ENCODE measurements around the gene ACHE.

Gene ACHE

GRCh38 chr7:100896732-100897608, 1.3 kb upstream of the ACHE start:
- DNase-seq: peak; percentile 29 to 47

DNA sequence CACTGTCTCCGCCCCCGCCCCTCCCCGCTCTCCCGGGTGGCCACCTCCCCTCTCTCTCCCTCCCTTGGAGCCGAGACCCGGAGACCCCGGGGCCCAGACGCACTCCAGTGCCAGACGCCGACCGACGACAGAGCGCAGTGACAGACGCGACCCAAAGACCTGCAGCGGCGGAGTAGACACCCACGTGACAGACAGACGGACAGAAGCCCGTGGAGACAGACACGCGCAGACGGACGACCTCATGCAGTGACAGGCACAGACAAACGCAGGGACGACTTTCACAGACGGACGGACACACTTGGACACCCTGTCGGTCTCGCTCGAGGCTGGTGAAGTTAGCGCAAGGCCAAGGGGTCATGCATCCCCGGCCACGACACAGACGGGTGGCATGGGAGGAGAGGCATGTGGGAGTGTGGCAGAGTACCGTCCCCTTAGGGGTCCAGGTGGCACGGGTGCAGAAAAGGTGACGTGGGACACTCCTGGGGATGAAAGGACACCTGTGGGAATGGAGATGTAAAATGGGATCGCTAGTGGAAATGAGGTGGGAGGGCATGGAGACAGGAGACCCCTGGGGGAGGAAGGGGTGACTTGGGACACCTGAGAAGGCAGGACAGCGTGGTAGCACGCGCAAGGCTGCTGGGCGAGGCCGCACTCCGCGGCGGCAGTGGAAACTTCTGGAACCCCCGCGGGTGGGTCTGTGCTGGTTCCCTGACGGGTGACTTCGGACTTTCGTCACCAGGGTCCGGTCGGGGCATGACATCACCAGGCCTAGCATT, 456 bp upstream of the ACHE start:
- peak; percentile 12 to 58 for DNase-seq

DNA sequence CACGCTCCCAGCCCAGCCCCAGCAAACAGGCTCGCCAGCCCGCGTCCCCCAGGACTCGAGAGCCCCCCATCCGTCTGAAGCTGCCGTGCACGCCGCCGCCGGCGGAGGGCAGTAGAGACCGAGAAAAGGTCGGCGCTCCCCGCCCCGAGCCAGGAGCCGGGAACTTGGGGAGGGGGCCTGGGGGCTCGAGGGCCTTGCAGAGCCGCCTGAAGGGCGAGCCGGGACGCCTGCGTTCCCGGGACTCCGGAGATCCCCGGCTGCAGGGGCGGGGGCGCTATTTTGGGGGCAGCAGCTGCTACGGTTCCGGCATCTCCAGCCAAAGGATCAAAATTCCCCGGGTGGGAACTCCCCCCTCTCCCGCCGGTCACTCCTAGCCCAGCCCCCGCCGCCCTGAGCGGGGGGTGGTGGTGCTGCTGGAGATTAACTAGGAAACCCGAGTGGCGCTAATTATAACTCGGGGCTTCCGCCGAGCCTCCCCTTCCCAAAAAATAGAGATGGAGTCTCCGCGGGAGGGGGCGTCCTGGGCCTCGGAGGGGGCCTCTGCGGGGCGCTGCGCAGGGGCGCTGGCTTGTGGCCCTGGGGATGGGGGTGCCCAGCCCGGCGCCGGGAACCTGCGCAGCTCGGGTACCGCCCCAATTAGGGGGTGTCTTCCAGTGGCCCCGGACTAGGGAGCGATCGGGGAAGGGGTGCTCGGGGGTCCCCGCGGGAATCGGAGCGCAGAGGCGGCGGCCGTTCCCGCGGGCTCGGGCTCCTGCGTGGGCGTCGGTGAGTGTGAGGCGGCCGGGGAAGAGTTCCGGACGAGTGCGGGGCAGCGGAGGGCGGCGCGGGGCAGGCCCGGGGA, 608 bp downstream of the ACHE start:
- DNase-seq: peak in 1 of 2 experiments; percentile 60

DNA sequence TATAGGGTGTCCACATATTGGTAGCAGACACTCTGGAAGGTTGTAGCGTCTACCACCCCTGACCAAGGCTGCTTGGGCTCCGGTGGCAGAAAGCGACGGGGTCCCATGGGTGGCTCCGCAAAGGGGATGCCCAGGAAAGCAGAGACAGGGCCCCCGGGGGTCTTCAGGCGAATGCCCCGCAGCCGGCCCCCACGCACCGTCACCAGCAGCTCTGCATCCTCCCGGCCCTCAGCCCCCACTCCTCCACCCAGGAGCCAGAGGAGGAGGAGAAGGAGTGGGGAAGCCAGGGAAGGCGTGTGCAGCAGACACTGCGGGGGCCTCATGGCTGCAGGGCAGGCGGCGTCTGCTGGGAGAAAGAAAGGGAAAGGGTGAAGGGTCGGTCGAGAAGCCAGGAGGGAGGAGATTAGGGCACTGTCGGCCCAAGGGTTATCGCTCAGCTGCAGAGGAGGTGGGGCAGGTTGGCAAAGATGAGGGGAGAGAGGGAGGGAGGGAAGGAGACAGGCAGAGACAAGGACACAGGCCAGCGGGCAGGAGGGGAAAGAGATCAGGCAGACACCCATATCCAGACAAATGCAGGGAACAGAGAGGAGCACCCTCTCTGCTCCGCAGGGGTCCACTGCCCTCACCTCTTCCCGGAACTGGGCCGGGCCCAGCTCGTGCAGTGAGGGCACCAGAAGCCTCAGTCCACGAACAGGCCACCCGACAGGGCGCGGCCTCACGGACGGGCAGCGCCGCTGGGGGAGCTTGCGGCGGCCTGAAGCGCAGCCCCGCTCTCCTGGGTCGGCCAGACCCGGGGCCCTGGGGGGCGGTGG, 1.6 kb downstream of the ACHE start:
- DNase-seq: no peak

DNA sequence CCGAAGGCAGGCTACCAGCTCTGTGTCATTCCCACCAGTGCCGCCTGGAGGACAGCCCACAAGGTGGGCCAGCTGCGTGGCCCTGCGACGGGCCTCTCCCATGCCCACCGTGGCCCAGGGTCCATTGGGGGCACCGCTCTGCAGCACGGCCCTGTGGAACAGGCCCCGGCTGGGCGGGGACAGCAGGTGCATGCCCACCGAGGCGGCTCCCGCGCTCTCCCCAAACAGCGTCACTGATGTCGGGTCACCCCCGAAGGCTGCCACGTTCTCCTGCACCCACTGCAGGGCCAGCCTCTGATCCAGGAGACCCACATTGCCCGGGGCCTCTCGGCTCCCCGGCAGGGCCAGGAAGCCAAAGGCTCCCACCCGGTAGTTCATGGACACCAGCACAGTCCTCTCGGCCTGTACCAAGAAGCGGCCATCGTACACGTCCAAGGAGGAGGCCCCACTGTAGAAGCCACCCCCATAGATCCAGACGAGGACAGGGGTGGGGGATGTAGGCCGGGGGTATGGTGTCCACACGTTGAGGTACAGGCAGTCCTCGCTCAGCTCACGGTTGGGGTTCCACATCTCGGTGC, 2.3 kb downstream of the ACHE start:
- DNase-seq: no peak

DNA sequence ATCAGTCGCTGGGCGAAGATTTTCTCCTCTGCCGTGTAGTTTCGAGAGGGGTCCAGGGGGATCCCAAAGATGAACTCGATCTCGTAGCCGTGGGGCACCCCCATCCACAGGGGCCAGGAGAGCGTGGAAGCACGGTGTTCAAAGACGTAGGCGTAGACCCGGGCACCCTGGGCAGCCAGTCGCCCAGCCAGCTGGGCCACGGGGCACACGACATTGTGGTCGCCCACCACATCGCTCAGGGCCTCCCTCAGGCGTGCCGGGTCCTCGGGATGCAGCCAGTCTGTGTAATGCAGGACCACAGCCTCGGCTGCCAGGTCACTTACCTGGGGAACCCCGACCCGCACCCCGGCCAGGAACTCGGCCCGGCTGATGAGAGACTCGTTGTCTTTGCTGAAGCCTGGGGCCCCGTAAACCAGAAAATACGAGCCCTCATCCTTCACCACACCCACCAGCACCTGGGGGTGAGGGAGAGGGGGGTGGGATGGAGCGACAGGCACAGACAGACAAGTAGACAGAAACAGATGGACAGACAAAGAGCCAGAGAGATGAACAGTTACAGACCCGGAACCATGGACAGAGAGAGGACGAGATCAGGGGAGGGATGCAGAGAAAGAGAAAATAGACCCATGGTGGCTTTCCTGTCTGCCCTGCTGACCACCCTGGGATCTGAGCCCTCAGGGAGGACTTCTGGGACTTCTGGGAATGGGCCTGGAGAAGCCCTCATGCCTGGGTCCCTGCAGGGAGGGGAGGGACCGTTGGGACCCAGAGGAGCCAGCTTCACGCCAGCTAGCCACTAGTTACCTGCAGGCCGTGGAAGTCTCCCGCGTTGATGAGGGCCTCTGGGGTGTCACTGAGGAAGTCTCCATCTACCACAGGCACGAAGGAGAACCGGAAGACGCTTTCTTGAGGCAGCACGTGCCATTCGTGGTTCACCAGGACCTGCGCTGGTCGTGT, 3.0 kb downstream of the ACHE start:
- no peak for DNase-seq

DNA sequence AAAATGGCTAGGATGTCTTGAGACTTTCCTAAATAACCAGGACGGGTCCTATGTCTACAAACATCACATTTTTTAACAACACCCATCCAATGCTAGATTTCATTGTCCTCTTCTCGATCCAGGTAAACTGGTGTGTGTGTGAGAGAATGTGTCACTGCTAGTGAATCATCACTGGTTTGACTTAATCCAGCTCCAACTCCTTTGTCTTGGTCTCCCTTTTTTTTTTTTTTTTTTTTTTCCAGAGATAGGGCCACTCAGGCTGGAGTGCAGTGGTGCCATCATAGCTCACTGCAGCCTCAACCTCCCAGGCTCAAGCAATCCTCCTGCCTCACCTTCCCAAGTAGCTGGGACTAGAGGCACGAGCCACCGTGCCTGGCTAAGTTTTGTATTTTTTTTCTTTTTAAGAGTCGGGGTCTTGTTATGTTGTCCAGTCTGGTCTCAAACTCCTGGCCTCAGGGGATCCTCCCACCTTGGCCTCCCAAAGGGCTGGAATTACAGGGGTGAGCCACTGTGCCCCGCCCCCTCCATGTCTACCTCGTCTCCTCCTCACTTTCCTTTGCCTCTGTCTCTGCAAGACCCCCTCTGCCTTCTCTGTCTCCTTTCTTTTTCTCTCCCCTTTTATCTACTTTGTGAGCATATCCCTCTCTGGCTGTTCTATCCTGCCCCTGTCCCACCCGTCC, 4.0 kb downstream of the ACHE start:
- no peak for DNase-seq

DNA sequence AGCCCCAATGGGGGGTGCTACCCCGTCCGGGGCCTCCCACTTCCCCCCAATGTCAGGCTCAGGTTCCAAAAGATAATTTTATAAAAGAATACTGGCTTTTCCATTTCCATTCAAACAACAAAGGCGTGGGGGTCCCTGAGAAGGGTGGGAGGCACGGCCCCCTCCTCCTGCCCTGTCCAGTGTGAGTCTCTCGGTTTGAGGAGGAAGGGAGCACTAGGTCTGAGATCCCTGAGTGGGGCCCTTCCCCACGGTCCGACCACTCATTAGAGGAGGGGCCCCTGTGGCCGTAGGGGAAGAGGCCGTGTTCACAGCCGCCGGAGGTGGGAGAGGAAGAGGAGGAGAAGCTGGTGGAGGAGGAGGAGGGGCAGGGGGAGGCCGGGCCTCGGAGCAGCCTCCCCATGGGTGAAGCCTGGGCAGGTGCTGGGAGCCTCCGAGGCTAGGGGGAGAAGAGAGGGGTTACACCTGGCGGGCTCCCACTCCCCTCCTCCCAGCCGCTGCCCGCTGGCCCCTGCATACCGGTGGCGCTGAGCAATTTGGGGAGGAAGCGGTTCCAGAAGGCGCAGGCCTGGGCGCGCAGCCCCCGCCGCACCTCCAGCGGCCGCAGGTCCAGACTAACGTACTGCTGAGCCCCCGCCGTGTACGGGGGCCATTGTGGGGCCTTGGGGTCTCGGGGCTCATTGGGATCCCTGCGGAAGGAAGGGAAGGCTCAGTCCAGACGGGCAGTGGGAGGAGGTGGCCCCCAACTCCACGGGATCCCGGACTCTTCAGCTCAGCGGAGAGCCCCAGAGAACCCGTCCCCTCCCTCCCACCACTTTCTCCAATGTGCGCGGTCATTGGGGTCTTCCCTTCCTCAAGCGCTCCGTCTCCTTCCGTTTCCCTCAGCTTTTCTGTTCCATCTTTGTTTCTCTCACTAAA, 4.8 kb downstream of the ACHE start:
- DNase-seq: no peak

DNA sequence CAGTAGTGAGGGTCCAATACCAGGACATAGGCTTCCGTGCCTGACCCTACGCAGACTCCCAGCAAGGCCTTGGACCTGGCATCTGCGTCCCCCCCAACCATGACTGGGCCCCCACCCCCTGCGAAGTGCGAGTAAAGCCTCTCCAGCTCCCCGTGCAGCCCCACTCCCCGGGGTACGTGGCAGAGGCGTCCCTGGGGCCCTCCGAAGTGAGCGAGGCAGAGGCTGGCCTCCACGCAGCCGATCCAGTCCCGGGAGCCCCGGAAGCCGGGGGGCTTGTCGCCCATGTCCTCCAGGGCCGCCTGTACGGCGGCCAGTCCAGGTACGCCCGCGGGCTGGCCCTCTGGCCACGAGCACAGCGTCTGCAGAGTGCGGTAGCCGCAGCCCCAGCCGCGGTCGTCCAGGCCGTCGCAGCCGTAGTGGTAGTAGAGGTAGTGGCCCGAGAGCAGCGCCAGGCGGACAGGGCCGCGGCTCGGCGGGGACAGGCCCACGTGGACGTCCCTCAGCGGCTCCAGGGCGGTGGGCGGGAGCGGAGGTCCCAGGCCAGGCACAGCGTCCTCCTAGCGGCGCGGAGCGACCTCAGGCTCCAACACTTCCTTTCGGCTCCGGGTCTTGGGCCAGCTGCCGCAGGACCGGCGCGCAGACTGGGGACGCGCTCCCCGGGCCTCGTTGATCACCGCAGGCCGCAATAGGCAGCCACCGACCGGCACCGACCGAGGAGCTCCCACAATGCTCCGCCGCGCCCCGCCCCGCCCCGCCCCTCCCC, 6.5 kb downstream of the ACHE start, which contains the start of gene UFSP1:
Gene UFSP1, minus strand, starts transcription at position 728 of the 763 bp plus-strand sequence. Its CDS starts 444 bp downstream, at position 284.
- DNase-seq: no peak

- no peak for DNase-seq
Measured at GRCh38 chr7:100888291-100888987, 7.2 kb downstream of the ACHE start.

DNA sequence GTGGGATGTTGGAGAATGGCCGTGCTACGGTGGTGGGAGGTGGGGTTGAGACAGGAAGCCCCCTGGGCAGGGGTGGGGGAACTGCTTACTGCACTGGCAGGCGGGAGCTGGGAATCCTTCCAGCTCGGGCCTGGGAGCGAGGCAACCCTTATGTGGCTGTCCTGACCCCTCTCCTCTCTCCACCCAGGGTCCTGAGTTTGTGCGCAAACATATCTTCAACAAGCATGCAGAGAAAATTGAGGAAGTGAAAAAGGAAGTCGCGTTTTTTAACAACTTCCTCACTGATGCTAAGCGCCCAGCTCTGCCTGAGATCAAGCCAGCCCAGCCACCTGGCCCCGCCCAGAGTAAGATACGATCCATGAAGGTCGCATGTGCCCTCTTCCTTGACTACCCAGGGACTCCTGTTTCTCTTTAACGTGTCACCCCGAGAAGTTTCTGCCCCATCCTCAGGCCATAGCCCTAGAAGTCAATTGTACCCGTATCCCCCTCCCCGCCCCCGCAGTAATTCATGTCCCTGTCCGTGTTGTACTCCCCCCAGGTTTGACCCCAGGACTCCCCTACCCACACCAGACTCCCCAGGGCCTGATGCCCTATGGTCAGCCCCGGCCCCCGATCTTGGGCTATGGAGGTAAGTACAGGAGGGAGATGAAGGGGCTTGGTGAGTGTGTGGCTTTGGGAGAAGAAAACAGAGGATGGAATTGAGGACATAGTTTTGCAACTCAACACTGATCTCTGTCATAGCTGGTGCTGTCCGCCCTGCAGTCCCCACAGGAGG, 8.0 kb downstream of the ACHE start:
- no peak for DNase-seq

DNA sequence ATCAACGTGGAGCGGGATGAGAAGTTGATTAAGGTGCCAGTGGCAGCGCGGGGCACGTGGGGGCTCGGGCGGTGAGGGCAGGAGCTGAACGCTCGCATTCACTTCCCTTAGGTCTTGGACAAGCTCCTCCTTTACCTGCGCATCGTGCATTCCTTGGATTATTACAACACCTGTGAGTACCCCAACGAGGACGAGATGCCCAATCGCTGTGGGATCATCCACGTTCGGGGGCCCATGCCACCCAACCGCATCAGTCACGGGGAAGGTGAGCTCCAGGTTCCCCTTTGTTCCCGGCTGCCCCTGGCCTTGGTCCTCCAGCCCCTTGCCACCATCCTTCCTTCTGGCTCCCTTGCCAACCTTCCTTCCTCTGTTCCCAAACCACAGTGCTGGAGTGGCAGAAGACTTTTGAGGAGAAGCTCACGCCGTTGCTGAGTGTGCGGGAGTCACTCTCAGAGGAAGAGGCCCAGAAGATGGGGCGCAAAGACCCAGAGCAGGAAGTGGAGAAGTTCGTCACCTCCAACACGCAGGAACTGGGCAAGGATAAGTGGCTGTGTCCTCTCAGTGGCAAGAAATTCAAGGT, 8.7 kb downstream of the ACHE start:
- no peak for DNase-seq

DNA sequence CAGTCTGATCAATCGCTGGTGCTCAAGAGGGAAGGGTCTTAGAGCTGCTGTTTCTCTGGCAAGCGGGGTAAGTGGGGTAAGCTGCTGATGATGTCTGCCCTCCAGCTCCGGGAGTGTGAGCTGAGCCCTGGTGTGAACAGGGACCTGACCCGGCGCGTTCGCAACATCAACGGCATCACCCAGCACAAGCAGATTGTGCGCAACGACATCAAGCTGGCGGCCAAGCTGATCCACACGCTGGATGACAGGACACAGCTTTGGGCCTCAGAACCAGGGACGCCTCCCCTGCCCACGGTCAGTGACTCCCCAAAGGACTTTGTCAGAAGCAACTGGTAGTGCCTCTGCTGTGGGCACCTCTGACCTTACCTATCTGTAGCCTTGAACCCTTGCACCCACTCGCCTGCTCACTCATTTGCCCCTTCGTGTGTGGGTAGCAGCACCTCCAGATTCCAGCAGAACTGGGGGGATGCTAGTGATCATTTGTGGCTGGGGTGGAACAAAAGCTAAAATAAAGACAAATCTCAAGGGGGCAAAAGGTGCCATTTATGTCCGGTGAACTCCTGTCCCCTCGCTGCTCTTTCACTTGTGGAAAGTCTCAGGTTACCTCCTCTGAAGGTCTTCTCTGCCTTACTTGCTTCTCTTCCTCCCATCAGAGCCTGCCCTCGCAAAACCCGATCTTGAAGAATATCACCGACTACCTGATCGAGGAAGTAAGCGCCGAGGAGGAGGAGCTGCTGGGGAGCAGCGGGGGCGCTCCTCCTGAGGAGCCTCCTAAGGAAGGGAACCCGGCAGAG, 9.3 kb downstream of the ACHE start:
- no peak for DNase-seq

DNA sequence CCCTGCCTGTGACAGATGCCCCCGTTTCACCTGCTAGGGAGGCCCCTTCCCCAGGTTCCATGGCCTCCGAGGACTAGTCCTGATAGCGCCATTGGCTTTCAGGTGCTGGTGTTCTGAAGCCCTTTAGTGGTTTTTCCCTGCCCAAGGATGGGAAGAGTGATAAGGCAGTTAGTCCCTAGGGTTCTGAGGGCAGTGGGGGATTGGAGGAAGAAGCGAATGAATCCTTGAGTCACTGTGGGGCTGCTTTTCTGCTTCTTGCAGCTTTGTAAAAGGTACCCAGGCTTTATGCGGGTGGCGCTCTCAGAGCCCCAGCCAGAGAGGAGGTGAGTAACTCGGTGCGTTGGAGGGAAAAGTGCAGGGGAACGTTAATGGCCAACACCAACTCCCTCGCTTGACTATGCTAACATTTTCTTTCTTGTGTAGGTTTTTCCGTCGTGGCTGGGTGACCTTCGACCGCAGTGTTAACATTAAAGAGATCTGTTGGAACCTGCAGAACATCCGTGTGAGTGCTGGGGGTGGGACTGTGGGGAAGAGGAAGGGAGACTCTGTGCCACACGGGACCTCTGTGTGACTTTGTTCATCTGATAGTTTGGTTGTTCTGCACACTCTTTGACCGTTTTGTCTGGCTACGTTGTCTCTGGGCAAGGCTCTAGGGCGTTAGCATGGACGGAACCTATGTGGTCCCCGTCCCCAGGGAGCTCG, 10.1 kb downstream of the ACHE start:
- DNase-seq: no peak

Data from NCI-H524 (cell line).